Loucy (cell line): Measurements from ENCODE around the gene HELZ.

Source experiments
- H2AFZ ChIP-seq: fragments of 200-600 bp; sonication (generic); 2 replicates; pipeline ENCODE4 v1.6.0; 2016; ENCODE audit warnings: antibody characterized with exemption, mild to moderate bottlenecking, low read length, moderate library complexity
- H3F3A ChIP-seq: fragments of 200-600 bp; 2 replicates; pipeline ENCODE4 v1.6.0; 2016; ENCODE audit warnings: antibody characterized with exemption, low read depth, mild to moderate bottlenecking
- H3K27me3 ChIP-seq: fragments of 200-600 bp; sonication (generic); 2 replicates; pipeline ENCODE4 v1.6.1; 2014; ENCODE audit warnings: low read length, mild to moderate bottlenecking; ENCODE audit not compliant: insufficient read depth, poor library complexity, severe bottlenecking
- H3K36me3 ChIP-seq: fragments of 200-600 bp; sonication (generic); 2 replicates; pipeline ENCODE4 v1.6.1; 2016; ENCODE audit warnings: low read length; ENCODE audit not compliant: insufficient read depth
- H3K4me1 ChIP-seq: fragments of 200-600 bp; sonication (generic); 2 replicates; pipeline ENCODE4 v1.5.1; 2014; ENCODE audit warnings: low read length, mild to moderate bottlenecking; ENCODE audit not compliant: insufficient read depth, poor library complexity, severe bottlenecking
- H3K4me2 ChIP-seq: fragments of 200-600 bp; sonication (generic); 2 replicates; pipeline ENCODE4 v1.6.0; 2014; ENCODE audit warnings: antibody characterized with exemption, low read length, low read depth, mild to moderate bottlenecking; ENCODE audit not compliant: poor library complexity, severe bottlenecking
- H3K4me3 ChIP-seq: fragments of 200-600 bp; sonication (generic); 2 replicates; pipeline ENCODE4 v1.5.1; 2014; ENCODE audit warnings: low read length, mild to moderate bottlenecking, mixed read lengths; ENCODE audit not compliant: poor library complexity, severe bottlenecking
- H3K79me2 ChIP-seq: fragments of 200-600 bp; sonication (generic); 2 replicates; pipeline ENCODE4 v1.6.1; 2014; ENCODE audit warnings: low read length; ENCODE audit not compliant: insufficient read depth
- H3K9ac ChIP-seq: fragments of 200-600 bp; sonication (generic); 2 replicates; pipeline ENCODE4 v1.6.0; 2014; ENCODE audit warnings: mild to moderate bottlenecking, low read depth, low read length, moderate library complexity; ENCODE audit not compliant: poor library complexity, severe bottlenecking
- H3K9me2 ChIP-seq: fragments of 200-600 bp; sonication (generic); replicated peaks from 2 replicates; pipeline ENCODE4 v1.6.1; 2016; ENCODE audit warnings: low read depth, low read length, mixed read lengths
- H3K9me3 ChIP-seq: fragments of 200-600 bp; sonication (generic); 2 replicates; pipeline ENCODE4 v1.6.1; 2014; ENCODE audit warnings: mild to moderate bottlenecking, antibody characterized with exemption, low read length, low read depth; ENCODE audit not compliant: insufficient read depth
- H4K20me1 ChIP-seq: fragments of 200-600 bp; sonication (generic); 2 replicates; pipeline ENCODE4 v1.6.0; 2014; ENCODE audit warnings: antibody characterized with exemption, low read length, mild to moderate bottlenecking; ENCODE audit not compliant: insufficient read depth, poor library complexity, severe bottlenecking
- CTCF ChIP-seq: fragments of 200-600 bp; sonication (generic); conservative IDR thresholded peaks from 2 replicates; pipeline ENCODE4 v1.5.1; 2014; ENCODE audit warnings: mild to moderate bottlenecking, antibody characterized with exemption, low read length
- EZH2phosphoT487 ChIP-seq: fragments of 200-600 bp; IDR thresholded peaks from 2 replicates; pipeline ENCODE4 v1.6.1; 2018; ENCODE audit warnings: antibody characterized with exemption, mild to moderate bottlenecking, moderate library complexity, borderline replicate concordance

Gene HELZ

GRCh38 chr17:67215991-67216421, 29.0 kb downstream of the HELZ start:
- peaks cover 61% of the 10 kb centered on the region for H3K79me2 ChIP-seq
- H4K20me1 ChIP-seq: peaks cover 28% of the 10 kb centered on the region
- H2AFZ ChIP-seq: no peak overlapping the region
- no peak overlapping the region for H3K9ac ChIP-seq
- no peaks in the 10 kb centered on the region for H3F3A ChIP-seq
- no peaks in the 10 kb centered on the region for H3K9me2 ChIP-seq
- peaks cover 63% of the 10 kb centered on the region; the same call in 1 of the 2 replicates for H3K36me3 ChIP-seq
- H3K4me2 ChIP-seq: no peak overlapping the region
- TF ChIP-seq EZH2phosphoT487: no peak
- TF ChIP-seq CTCF: no peak
- H3K4me1 ChIP-seq: no peaks in the 10 kb centered on the region
- no peaks in the 10 kb centered on the region for H3K9me3 ChIP-seq
- H3K4me3 ChIP-seq: no peak overlapping the region
- no peaks in the 10 kb centered on the region for H3K27me3 ChIP-seq

GRCh38 chr17:67212714-67213417, 32.1 kb downstream of the HELZ start:
- TF ChIP-seq CTCF (no peak), EZH2phosphoT487 (no peak)
- Histone ChIP-seq H3K9me2 (no peaks in the 10 kb centered on the region), H3K4me1 (no peaks in the 10 kb centered on the region), H3K9ac (no peak overlapping the region), H2AFZ (no peak overlapping the region), H3K4me2 (no peak overlapping the region), H3K79me2 (peaks cover 46% of the 10 kb centered on the region; the same call in 1 of the 2 replicates), H3K9me3 (no peaks in the 10 kb centered on the region), H4K20me1 (peaks cover 18% of the 10 kb centered on the region), H3K27me3 (no peaks in the 10 kb centered on the region), H3K36me3 (peaks cover 55% of the 10 kb centered on the region; the same call in 1 of the 2 replicates), H3F3A (no peaks in the 10 kb centered on the region), H3K4me3 (no peak overlapping the region)

GRCh38 chr17:67212231-67212630, 32.8 kb downstream of the HELZ start:
- TF ChIP-seq EZH2phosphoT487: no peak
- TF ChIP-seq CTCF: no peak

More at GRCh38 chr17:67212231-67212630, 32.8 kb downstream of the HELZ start:
- Histone ChIP-seq H3K4me3 (no peak overlapping the region), H3K9ac (no peak overlapping the region), H3K36me3 (peaks cover 55% of the 10 kb centered on the region; the same call in 1 of the 2 replicates), H3F3A (no peaks in the 10 kb centered on the region), H3K4me2 (no peak overlapping the region), H4K20me1 (peaks cover 15% of the 10 kb centered on the region), H3K79me2 (peaks cover 47% of the 10 kb centered on the region; the same call in 1 of the 2 replicates), H3K9me3 (no peaks in the 10 kb centered on the region), H3K27me3 (no peaks in the 10 kb centered on the region), H3K9me2 (no peaks in the 10 kb centered on the region), H3K4me1 (no peaks in the 10 kb centered on the region), H2AFZ (no peak overlapping the region)
